Central memory CD8-positive, alpha-beta T cell (primary cell): ENCODE results near the gene CLASRP.
A peak's percentile ranks its signal among the peaks of the same experiment; 100 is the strongest.

Source experiments
- ATAC-seq: fragments of 150-1000 bp; cut with Tn5 transposase; replicated peaks from 2 replicates; pipeline ENCODE4 v1.10.0; 2022; ENCODE audit warnings: mild to moderate bottlenecking, moderate FRiP score, moderate number of reproducible peaks; ENCODE audit not compliant: poor library complexity, severe bottlenecking; ENCODE audit errors: extremely low read depth
- DNase-seq, 2 donors: peaks; one replicate each; pipeline ENCODE4 v3.0.0; 2021; ENCODE audit warnings: low spot score in 2 of 2
- H3K27ac Mint-ChIP-seq: one replicate; pipeline ENCODE4 v1.8.0; 2022; ENCODE audit warnings: low read depth, mild to moderate bottlenecking, moderate library complexity, mixed read lengths
- H3K27me3 Mint-ChIP-seq: one replicate; pipeline ENCODE4 v1.8.0; 2022; ENCODE audit warnings: mixed read lengths
- H3K36me3 Mint-ChIP-seq: one replicate; pipeline ENCODE4 v1.8.0; 2022; ENCODE audit warnings: mild to moderate bottlenecking, moderate library complexity, mixed read lengths; ENCODE audit not compliant: insufficient read depth
- H3K4me1 Mint-ChIP-seq: one replicate; pipeline ENCODE4 v1.8.0; 2022; ENCODE audit warnings: mixed read lengths
- H3K4me3 Mint-ChIP-seq: one replicate; pipeline ENCODE4 v1.8.0; 2022; ENCODE audit warnings: mild to moderate bottlenecking, moderate library complexity, mixed read lengths
- H3K9me3 Mint-ChIP-seq: one replicate; pipeline ENCODE4 v1.8.0; 2022; ENCODE audit warnings: mixed read lengths

CLASRP gene

GRCh38 chr19:45003485-45003884 is 35.4 kb upstream of the CLASRP start:
- DNase-seq (no peak), ATAC-seq (no peak)
- Mint-ChIP-seq H3K4me3 (no peak overlapping the region), H3K27ac (no peak overlapping the region), H3K9me3 (no peaks in the 10 kb centered on the region), H3K4me1 (peaks cover 18% of the 10 kb centered on the region), H3K27me3 (no peaks in the 10 kb centered on the region), H3K36me3 (peaks cover 53% of the 10 kb centered on the region)

- no peak for DNase-seq
- no peaks in the 10 kb centered on the region for H3K27me3 Mint-ChIP-seq
- H3K27ac Mint-ChIP-seq: peak overlapping the region; percentile 88
- peak overlapping the region; percentile 23 for H3K4me3 Mint-ChIP-seq
- no peak for ATAC-seq
- H3K9me3 Mint-ChIP-seq: no peaks in the 10 kb centered on the region
- H3K36me3 Mint-ChIP-seq: peaks cover 60% of the 10 kb centered on the region
- peaks cover 18% of the 10 kb centered on the region for H3K4me1 Mint-ChIP-seq
Measured at GRCh38 chr19:45005787-45006186, 33.1 kb upstream of the CLASRP start.

GRCh38 chr19:45008552-45008951 is 30.3 kb upstream of the CLASRP start:
- peaks cover 65% of the 10 kb centered on the region for H3K36me3 Mint-ChIP-seq
- no peak for ATAC-seq
- H3K27ac Mint-ChIP-seq: no peak overlapping the region

GRCh38 chr19:45009625-45010255 is 29.1 kb upstream of the CLASRP start:
- Mint-ChIP-seq H3K36me3 (peaks cover 67% of the 10 kb centered on the region), H3K9me3 (no peaks in the 10 kb centered on the region), H3K4me3 (no peak overlapping the region), H3K27me3 (no peaks in the 10 kb centered on the region), H3K4me1 (peaks cover 6% of the 10 kb centered on the region), H3K27ac (peak overlapping the region; percentile 12)
- DNase-seq (no peak), ATAC-seq (no peak)

More at GRCh38 chr19:45008552-45008951, 30.3 kb upstream of the CLASRP start:
- Mint-ChIP-seq H3K4me3 (no peak overlapping the region), H3K9me3 (no peaks in the 10 kb centered on the region), H3K27me3 (no peaks in the 10 kb centered on the region), H3K4me1 (peaks cover 6% of the 10 kb centered on the region)
- no peak for DNase-seq

- H3K4me1 Mint-ChIP-seq: peaks cover 6% of the 10 kb centered on the region
- peaks cover 71% of the 10 kb centered on the region for H3K36me3 Mint-ChIP-seq
- peak overlapping the region; percentile 12 for H3K27ac Mint-ChIP-seq
- H3K9me3 Mint-ChIP-seq: no peaks in the 10 kb centered on the region
- no peaks in the 10 kb centered on the region for H3K27me3 Mint-ChIP-seq
- DNase-seq (no peak), ATAC-seq (no peak)
- no peak overlapping the region for H3K4me3 Mint-ChIP-seq
Measured at GRCh38 chr19:45010306-45010705, 28.5 kb upstream of the CLASRP start.

- ATAC-seq: no peak
- H3K27ac Mint-ChIP-seq: peak overlapping the region; percentile 81
- peaks cover 73% of the 10 kb centered on the region for H3K36me3 Mint-ChIP-seq
Measured at GRCh38 chr19:45011959-45012358, 26.9 kb upstream of the CLASRP start.

GRCh38 chr19:45016388-45017314 is 22.2 kb upstream of the CLASRP start:
- Mint-ChIP-seq H3K9me3 (no peaks in the 10 kb centered on the region), H3K4me1 (peaks cover 14% of the 10 kb centered on the region), H3K4me3 (peak overlapping the region; percentile 64), H3K27me3 (no peaks in the 10 kb centered on the region), H3K36me3 (peaks cover 56% of the 10 kb centered on the region), H3K27ac (peak overlapping the region; percentile 93)
- ATAC-seq (peak; percentile 95), DNase-seq (peak; percentile 67 to 85)

More at GRCh38 chr19:45011959-45012358, 26.9 kb upstream of the CLASRP start:
- Mint-ChIP-seq H3K9me3 (no peaks in the 10 kb centered on the region), H3K4me3 (no peak overlapping the region), H3K27me3 (no peaks in the 10 kb centered on the region), H3K4me1 (peaks cover 12% of the 10 kb centered on the region)
- no peak for DNase-seq

GRCh38 chr19:45019187-45019586 is 19.7 kb upstream of the CLASRP start:
- no peaks in the 10 kb centered on the region for H3K27me3 Mint-ChIP-seq
- H3K27ac Mint-ChIP-seq: peak overlapping the region; percentile 55
- H3K36me3 Mint-ChIP-seq: peaks cover 44% of the 10 kb centered on the region
- H3K4me1 Mint-ChIP-seq: peaks cover 14% of the 10 kb centered on the region
- peak overlapping the region; percentile 24 for H3K4me3 Mint-ChIP-seq
- ATAC-seq: no peak
- no peaks in the 10 kb centered on the region for H3K9me3 Mint-ChIP-seq
- DNase-seq: no peak

GRCh38 chr19:45020071-45020470 is 18.8 kb upstream of the CLASRP start:
- Mint-ChIP-seq H3K27ac (peak overlapping the region; percentile 71), H3K9me3 (no peaks in the 10 kb centered on the region), H3K36me3 (peaks cover 38% of the 10 kb centered on the region), H3K27me3 (no peaks in the 10 kb centered on the region), H3K4me3 (no peak overlapping the region), H3K4me1 (peaks cover 14% of the 10 kb centered on the region)
- DNase-seq (no peak), ATAC-seq (no peak)

- DNase-seq: no peak
Measured at GRCh38 chr19:45021971-45022370, 16.9 kb upstream of the CLASRP start.

GRCh38 chr19:45023048-45023447 is 15.8 kb upstream of the CLASRP start:
- Mint-ChIP-seq H3K4me1 (no peaks in the 10 kb centered on the region), H3K27me3 (no peaks in the 10 kb centered on the region), H3K36me3 (peaks cover 42% of the 10 kb centered on the region), H3K4me3 (peak overlapping the region; percentile 7), H3K9me3 (no peaks in the 10 kb centered on the region), H3K27ac (peak overlapping the region; percentile 25)
- ATAC-seq (no peak), DNase-seq (no peak)

More at GRCh38 chr19:45021971-45022370, 16.9 kb upstream of the CLASRP start:
- H3K36me3 Mint-ChIP-seq: peaks cover 40% of the 10 kb centered on the region
- H3K9me3 Mint-ChIP-seq: no peaks in the 10 kb centered on the region
- no peak for ATAC-seq
- H3K4me1 Mint-ChIP-seq: peaks cover 2% of the 10 kb centered on the region
- H3K27ac Mint-ChIP-seq: no peak overlapping the region
- H3K27me3 Mint-ChIP-seq: no peaks in the 10 kb centered on the region
- no peak overlapping the region for H3K4me3 Mint-ChIP-seq

- Mint-ChIP-seq H3K4me1 (no peaks in the 10 kb centered on the region), H3K27ac (peak overlapping the region; percentile 6), H3K9me3 (no peaks in the 10 kb centered on the region), H3K4me3 (no peak overlapping the region), H3K36me3 (peaks cover 51% of the 10 kb centered on the region), H3K27me3 (no peaks in the 10 kb centered on the region)
- no peak for ATAC-seq
- DNase-seq: no peak
Measured at GRCh38 chr19:45025264-45025663, 13.6 kb upstream of the CLASRP start.

- Mint-ChIP-seq H3K27ac (no peak overlapping the region), H3K27me3 (no peaks in the 10 kb centered on the region), H3K4me1 (no peaks in the 10 kb centered on the region), H3K36me3 (peaks cover 51% of the 10 kb centered on the region), H3K9me3 (no peaks in the 10 kb centered on the region), H3K4me3 (no peak overlapping the region)
- no peak for ATAC-seq
- DNase-seq: no peak
Measured at GRCh38 chr19:45027371-45027770, 11.5 kb upstream of the CLASRP start.
